ENCODE measurements around the gene SNRK.

- TF ChIP-seq POLR2AphosphoS5 (IDR thresholded peaks at IDR 0.05), result no peak
- TF ChIP-seq CTCF (IDR thresholded peaks at IDR 0.05), result no peak
- no peak for TF ChIP-seq POLR2A (IDR thresholded peaks at IDR 0.05)
Measured at GRCh38 chr3:43304126-43304525, 17.8 kb downstream of the SNRK start.
